Bronchial smooth muscle cell (primary cell): Measurements from ENCODE around the gene ARHGEF39. TPM values are rescaled to one million over a fixed set of nuclear protein-coding genes. Genes with fewer than 3 reads are reported as not detected.

Experiments used
- total RNA-seq: library from RNA; depleted of rRNA; stranded (reverse); fragments of >200 nt; gene quantifications from 2 replicates; pipeline ENCODE4 v1.2.1, GENCODE V29; 2014

The ARHGEF39 gene, protein sequence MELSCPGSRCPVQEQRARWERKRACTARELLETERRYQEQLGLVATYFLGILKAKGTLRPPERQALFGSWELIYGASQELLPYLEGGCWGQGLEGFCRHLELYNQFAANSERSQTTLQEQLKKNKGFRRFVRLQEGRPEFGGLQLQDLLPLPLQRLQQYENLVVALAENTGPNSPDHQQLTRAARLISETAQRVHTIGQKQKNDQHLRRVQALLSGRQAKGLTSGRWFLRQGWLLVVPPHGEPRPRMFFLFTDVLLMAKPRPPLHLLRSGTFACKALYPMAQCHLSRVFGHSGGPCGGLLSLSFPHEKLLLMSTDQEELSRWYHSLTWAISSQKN
- total RNA-seq: under 0.01 and 0.32 TPM in 2 replicates

DNA sequence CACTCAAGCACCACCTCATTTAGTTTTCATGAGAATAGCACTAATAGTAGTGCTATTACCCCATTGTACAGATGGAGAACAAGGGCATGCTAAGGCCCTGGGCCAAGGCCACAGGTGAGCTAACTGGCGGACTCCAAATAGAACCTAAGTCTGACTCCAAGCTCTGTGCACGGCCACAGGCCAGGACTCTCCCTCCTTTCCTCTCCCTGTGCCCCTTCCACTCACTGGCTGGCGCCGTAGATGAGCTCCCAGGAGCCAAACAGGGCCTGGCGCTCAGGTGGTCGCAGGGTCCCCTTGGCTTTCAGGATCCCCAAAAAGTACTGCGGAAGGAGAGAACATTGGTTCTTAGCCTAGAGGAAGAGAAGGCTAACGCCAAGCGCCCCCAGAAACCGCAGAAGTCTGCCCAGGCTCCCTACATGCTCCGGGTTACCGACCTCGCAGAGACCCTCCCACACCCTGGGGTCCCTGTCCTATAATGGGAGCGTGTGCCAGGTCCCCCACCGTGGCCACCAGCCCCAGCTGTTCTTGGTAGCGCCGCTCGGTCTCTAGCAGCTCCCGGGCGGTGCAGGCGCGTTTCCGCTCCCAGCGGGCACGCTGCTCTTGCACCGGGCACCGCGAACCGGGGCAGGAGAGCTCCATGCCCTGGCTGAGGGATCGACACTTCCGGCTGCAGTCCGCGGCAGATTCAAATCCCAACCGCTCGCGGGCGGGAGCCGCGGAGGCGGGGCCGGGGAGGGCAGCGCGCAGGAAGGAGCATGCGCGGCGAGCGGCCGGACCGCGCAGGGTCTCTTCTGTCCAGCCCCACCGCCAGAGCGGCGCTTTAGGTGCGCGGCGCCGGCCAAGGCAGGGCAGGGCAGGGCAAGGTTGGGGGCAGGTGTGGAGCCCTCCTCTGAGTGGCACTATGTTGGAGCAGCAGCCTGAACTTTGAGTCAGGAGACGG is at the start of gene ARHGEF39:
Gene ARHGEF39 (minus strand): TSS at position 665 of the 940 bp plus-strand sequence. CDS start 26 bp downstream, at position 639.

DNA sequence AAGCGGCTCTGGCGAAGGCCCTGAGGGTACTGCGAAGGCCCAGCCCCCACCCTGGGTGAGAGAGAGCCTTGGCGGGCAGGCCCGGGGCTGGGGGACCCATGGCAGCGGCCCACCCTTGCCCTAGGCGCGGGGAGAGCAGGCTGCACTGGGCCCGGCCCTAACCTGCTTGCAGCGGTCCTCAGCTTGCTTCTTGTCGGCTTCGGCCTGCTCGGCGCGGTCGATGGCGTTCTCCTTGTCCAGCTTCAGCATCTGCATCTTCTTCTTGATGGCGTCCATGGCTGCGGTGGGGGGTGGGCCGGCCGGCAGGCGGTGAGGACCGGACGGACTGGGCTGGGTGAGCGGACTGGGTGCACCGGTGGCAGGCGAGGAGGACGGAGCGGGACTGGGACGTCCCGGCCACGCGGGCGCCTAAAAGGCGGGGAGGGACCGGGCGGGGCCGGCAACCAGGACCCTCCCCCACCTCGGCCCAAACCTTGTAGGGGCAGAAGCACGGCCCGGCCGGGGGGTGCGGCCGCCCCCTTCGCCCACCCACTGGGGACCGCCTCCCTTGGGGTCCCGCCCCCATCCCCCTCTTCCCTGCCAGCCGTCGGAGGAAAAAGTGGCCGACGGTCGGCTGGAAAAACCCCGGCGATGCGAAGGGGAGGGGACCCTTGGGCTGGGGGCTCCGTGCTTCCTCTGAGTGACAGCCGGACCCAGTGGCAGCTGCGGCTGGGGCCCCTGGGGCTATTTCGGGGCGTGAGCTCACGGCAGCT is 24.7 kb upstream of the ARHGEF39 start, which contains the start of gene TPM2:
Gene TPM2 (minus strand): TSS at position 384 of the 752 bp plus-strand sequence. CDS start 108 bp downstream, at position 276.

DNA sequence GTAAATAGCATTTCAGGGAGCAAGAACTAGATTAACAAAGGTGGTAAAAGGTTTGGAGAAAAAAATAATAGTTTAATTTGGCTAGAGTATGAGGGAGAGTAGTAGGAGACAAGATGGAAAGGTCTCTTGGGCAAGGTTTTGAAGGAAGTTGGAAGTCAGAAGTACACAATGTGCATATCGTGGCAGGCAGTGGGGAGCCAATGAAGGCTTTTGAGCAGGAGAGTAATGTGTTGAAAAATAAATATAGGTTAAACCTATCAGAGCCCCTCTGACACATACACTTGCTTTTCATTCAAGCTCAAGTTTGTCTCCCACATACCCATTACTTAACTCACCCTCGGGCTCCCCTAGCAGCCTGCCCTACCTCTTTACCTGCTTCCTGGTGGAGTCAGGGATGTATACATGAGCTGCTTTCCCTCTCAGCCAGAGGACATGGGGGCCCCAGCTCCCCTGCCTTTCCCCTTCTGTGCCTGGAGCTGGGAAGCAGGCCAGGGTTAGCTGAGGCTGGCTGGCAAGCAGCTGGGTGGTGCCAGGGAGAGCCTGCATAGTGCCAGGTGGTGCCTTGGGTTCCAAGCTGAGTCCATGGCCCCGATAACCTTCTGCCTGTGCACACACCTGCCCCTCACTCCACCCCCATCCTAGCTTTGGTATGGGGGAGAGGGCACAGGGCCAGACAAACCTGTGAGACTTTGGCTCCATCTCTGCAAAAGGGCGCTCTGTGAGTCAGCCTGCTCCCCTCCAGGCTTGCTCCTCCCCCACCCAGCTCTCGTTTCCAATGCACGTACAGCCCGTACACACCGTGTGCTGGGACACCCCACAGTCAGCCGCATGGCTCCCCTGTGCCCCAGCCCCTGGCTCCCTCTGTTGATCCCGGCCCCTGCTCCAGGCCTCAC is 8.4 kb upstream of the ARHGEF39 start, which contains the start of gene CA9:
Gene CA9 (plus strand): TSS at position 797 of the 893 bp plus-strand sequence. CDS start 32 bp downstream, at position 829.

DNA sequence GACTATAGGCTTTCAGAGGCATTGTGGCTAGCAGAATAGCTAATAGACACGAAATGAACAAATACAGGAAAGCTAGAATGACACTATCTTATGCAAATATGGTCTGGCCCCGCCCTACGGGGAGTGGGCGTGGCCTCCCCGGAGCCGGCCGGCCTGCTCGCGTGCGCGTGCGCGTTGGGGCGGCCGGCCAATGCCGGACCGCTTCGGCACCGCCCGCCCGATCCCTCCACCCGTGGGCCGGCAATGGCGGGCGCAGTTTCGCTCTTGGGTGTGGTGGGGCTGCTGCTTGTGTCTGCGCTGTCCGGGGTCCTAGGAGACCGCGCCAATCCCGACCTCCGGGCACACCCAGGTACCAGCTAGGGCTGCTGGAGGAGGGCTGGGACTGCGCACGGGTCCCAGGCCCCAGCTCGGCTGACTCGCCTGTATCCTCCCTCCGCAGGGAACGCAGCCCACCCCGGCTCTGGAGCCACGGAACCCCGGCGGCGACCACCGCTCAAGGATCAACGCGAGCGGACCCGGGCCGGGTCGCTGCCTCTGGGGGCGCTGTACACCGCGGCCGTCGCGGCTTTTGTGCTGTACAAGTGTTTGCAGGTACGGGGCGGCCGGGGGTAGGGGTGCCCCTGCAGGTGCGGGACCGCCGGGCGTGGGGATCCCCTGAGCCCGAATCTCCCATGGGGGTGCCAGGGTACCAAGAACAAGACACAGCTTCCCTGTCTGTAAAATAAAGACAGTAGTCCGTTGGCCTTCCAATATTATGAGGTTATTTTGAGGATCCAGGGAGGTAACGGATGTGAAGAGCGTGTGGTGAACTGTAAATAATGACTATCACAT is 6.6 kb downstream of the ARHGEF39 start, which contains the start of gene CCDC107:
Gene CCDC107 (plus strand): TSS at position 156 of the 831 bp plus-strand sequence. CDS start 88 bp downstream, at position 244.

DNA sequence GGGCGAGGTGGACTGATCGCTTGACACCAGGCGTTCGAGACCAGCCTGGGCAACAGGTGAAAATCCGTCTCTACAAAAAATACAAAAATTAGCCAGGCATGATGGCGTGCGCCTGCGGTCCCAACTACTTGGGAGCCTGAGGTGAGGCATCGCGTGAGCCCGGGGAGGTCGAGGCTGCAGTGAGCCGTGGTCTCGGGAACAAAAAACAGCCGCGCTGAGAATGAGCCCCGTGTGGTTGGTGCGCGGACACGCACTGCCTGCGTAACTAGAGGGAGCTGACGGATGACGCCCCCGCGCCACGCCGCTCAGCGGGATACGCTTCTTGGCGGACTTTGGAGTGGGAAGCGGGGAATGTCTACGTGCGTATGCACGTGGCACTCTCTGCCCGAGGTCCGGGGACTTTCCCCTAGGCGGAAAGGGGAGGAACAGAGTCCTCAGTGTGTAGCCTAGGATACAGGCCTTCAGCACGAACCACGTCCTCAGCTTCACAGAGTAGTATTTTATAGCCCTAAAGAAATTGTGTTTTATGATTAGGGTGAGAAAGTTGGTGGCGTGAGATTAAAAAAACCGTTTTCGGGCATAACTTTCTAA is 7.4 kb downstream of the ARHGEF39 start, which contains the start of gene RMRP:
Gene RMRP (minus strand): TSS at position 474 of the 591 bp plus-strand sequence.

DNA sequence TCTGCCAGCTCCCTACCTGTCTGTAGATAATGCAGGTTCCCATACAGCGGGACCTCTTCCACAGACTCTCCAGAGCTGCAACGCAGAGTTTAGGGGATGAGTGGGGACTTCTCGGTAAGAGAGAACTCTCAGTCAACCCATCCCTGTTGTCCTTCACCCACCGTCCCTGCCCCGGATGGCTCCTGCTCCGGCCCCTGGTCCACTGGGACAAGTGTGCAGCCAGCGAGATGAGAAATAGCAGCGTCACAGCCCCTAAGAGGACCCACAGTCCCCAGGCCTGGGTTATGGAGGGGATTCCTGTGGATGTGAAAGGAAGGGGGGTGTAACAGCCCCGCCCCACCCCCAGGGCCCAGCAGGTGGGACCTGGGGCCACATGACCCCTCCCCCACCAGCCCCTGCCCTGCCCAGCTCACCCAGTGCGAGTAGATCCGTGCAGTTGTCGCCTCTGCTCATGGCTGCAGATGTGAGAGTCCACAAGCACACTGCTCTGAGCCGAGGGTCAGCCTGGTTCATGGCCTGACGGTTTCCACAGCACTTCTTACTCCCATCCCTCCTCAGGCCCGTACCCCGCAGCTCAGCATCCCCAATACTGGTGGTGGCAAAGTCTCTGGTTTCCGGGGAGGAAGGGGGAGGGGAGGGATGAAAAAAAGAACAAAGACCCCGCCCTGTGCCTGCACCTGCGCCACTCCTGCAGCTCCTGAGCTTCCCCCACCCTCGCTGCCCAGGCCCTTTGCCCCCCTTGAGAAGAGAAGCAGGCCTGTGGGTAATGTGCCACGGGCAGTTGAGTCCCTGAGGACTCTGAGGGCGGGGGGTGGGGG is 14.4 kb downstream of the ARHGEF39 start, which contains the start of gene SIT1:
Gene SIT1 (minus strand): TSS at position 591 of the 818 bp plus-strand sequence. CDS start 78 bp downstream, at position 513.

DNA sequence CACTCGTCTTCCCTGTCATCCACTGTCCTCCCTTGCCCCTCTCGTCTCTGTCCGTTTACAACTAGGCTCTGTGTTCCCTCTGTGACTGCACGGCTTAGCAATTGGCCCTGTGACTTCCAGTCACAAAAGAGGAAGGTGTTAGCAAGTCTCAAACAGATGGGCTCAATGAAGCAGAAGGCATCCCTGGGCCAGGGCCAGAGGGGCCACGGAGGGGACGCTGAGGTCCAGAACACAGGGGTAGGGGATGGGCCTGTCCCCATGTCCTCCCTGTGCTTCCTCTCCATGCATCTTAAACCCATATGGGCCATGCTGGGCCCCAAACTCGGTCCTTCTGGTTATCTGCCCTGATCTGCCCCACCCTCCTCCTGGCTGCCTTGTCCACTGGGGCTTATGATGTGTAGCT is 46.7 kb downstream of the ARHGEF39 start, which contains the start of gene CD72:
Gene CD72 (minus strand): TSS at position 89 of the 403 bp plus-strand sequence. CDS start 110 bp downstream, outside the sequence.

Other genes with a start within 250 kb of the ARHGEF39 start
- 10.4 and 12.7 TPM in 2 replicates for gene RUSC2, start 175.1 kb downstream of the ARHGEF39 start, total RNA-seq
- 7.3 and 11.9 TPM in 2 replicates for gene TESK1, start 59.9 kb downstream of the ARHGEF39 start, total RNA-seq
- 1.3 and 1.9 TPM in 2 replicates for gene CD72, start 46.8 kb downstream of the ARHGEF39 start, total RNA-seq
- 0.32 TPM in 1 of 2 replicates, not detected in the other for gene SIT1, start 14.3 kb downstream of the ARHGEF39 start, total RNA-seq
- gene RMRP, start 7.2 kb downstream of the ARHGEF39 start, total RNA-seq: 67,158 and 134,448 TPM in 2 replicates
- 10.8 and 11.7 TPM in 2 replicates for gene CCDC107, start 6.9 kb downstream of the ARHGEF39 start, total RNA-seq
- 0.86 and 1.7 TPM in 2 replicates for gene CA9, start 8.7 kb upstream of the ARHGEF39 start, total RNA-seq
- 925 and 1,339 TPM in 2 replicates for gene TPM2, start 24.7 kb upstream of the ARHGEF39 start, total RNA-seq
- gene TLN1, start 67.0 kb upstream of the ARHGEF39 start, total RNA-seq: 209 and 221 TPM in 2 replicates
- gene CREB3, start 67.5 kb upstream of the ARHGEF39 start, total RNA-seq: 42.9 and 50.1 TPM in 2 replicates
- 13.9 and 21.4 TPM in 2 replicates for gene GBA2, start 84.0 kb upstream of the ARHGEF39 start, total RNA-seq
- 10.2 and 10.6 TPM in 2 replicates for gene RGP1, start 84.1 kb upstream of the ARHGEF39 start, total RNA-seq
- gene MSMP, start 89.1 kb upstream of the ARHGEF39 start, total RNA-seq: not detected in 2 replicates
- 25.7 and 28.2 TPM in 2 replicates for gene NPR2, start 126.4 kb upstream of the ARHGEF39 start, total RNA-seq
- 1.5 and 1.6 TPM in 2 replicates for gene SPAG8, start 147.1 kb upstream of the ARHGEF39 start, total RNA-seq
- 27.3 and 27.7 TPM in 2 replicates for gene HINT2, start 149.8 kb upstream of the ARHGEF39 start, total RNA-seq
- not detected in 2 replicates for gene FAM221B, start 163.5 kb upstream of the ARHGEF39 start, total RNA-seq
- 2.4 and 2.7 TPM in 2 replicates for gene TMEM8B, start 164.0 kb upstream of the ARHGEF39 start, total RNA-seq
- not detected in 2 replicates for gene OR13J1, start 205.2 kb upstream of the ARHGEF39 start, total RNA-seq
- 0.16 and 0.17 TPM in 2 replicates for gene HRCT1, start 241.0 kb upstream of the ARHGEF39 start, total RNA-seq
- gene SPAAR, start 244.3 kb upstream of the ARHGEF39 start, total RNA-seq: under 0.01 and 0.17 TPM in 2 replicates